C4-2B (cell line): Measurements from ENCODE around the gene LAMA2.

ENCODE experiments used
- CTCF ChIP-seq: fragments of 450-650 bp; conservative IDR thresholded peaks from 2 replicates; pipeline ENCODE4 v1.5.1; 2017; ENCODE audit warnings: mild to moderate bottlenecking
- ZFX ChIP-seq: fragments of 450-650 bp; IDR thresholded peaks from 2 replicates; pipeline ENCODE4 v1.6.1; 2017

GRCh38 chr6:129475477-129476247 lies 592.7 kb downstream of the LAMA2 start:
- TF ChIP-seq CTCF, result no peak
- no peak for TF ChIP-seq ZFX
